ENCODE data around the gene MRNIP.

MRNIP gene

GRCh38 chr5:179788193-179788854 lies 70.3 kb downstream of the MRNIP start:
- no peak for DNase-seq

All from fibroblast of skin of right biceps (primary cell).